ENCODE measurements around the gene SMIM12. TPM values are rescaled to one million over a fixed set of nuclear protein-coding genes. Genes with fewer than 3 reads are reported as not detected.

SMIM12 gene, protein sequence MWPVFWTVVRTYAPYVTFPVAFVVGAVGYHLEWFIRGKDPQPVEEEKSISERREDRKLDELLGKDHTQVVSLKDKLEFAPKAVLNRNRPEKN
- total RNA-seq (10 to 100 TPM; 18.0 to 25.3 (median 23.7) TPM), polyA plus RNA-seq (10 to 100 TPM; 43.2 to 63.1 (median 45.1) TPM)

DNA sequence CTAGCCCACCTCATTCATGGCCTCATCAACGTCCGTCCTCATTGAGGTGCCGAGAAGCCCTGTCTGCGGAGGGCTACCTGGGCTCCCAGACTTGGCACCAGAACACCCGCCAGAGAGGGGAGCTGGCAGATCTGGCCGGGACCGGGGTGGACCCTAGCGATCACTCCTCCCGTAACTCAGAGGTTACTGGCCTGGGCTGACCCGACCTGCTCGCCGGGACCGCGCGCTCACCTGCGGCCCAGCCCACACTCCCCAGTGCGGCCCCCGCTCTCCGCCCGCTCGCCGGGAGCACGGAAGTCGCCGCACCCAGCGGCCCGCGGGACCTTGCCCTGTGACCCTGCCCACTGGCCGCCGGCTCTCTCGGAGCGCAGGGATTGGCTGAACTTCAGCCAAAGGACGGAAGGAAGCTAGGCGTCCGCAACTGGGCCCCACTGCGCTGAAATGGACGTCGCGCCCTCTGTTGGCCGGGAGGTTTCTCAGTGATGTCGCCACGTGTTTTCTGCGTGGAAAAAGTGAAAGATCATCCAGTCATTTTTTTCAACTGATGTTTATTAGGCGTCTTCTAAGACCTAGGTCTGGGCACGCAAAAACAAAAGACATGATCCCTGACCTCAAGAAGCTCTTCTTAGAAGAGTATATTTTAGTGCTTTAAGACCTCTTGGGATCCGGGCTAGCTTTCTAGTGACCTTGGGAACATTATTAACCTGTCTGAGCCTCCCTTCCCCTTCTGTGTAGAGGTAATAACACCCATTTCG lies at the start of gene SMIM12:
Gene SMIM12 (minus strand): TSS at position 304 of the 755 bp plus-strand sequence. CDS start 3,772 bp downstream, outside the sequence.
- intact Hi-C loops (cut with DNase I): loop anchor here (5.0 to 10.0 kb wide), 2 partner anchors 435 to 1387 kb away; partner anchors contain the start of gene ZSCAN20
- H3K4me1 ChIP-seq: peaks cover 0 to 32% (median 26%) of the 10 kb centered on the region in 4 donors
- no peaks in the 10 kb centered on the region for H3K9me3 ChIP-seq
- H3K4me3 ChIP-seq: peak within 1 kb of the TSS; percentile 72 to 98 (median 90)
- peak; percentile 97 for DNase-seq
- H3K27me3 ChIP-seq: no peaks in the 10 kb centered on the region
- 1 to 2% methylated on average over 47 of the region's 47 CpGs for WGBS, 2 donors
- H3K27ac ChIP-seq: peak within 1 kb of the TSS; percentile 82 to 94 (median 88)
- TF ChIP-seq POLR2AphosphoS5 (IDR thresholded peaks at IDR 0.05) (peak; percentile 79 to 95 (median 93)), EP300 (IDR thresholded peaks at IDR 0.05) (no peak), POLR2A (IDR thresholded peaks at IDR 0.05) (peak; percentile 77 to 84)
- TF ChIP-seq, protein P1, sequence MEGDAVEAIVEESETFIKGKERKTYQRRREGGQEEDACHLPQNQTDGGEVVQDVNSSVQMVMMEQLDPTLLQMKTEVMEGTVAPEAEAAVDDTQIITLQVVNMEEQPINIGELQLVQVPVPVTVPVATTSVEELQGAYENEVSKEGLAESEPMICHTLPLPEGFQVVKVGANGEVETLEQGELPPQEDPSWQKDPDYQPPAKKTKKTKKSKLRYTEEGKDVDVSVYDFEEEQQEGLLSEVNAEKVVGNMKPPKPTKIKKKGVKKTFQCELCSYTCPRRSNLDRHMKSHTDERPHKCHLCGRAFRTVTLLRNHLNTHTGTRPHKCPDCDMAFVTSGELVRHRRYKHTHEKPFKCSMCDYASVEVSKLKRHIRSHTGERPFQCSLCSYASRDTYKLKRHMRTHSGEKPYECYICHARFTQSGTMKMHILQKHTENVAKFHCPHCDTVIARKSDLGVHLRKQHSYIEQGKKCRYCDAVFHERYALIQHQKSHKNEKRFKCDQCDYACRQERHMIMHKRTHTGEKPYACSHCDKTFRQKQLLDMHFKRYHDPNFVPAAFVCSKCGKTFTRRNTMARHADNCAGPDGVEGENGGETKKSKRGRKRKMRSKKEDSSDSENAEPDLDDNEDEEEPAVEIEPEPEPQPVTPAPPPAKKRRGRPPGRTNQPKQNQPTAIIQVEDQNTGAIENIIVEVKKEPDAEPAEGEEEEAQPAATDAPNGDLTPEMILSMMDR (IDR thresholded peaks at IDR 0.05): peak; percentile 68 to 85 (median 75)
- H3K36me3 ChIP-seq: peaks cover 0 to 13% (median 11%) of the 10 kb centered on the region in 4 donors

DNA sequence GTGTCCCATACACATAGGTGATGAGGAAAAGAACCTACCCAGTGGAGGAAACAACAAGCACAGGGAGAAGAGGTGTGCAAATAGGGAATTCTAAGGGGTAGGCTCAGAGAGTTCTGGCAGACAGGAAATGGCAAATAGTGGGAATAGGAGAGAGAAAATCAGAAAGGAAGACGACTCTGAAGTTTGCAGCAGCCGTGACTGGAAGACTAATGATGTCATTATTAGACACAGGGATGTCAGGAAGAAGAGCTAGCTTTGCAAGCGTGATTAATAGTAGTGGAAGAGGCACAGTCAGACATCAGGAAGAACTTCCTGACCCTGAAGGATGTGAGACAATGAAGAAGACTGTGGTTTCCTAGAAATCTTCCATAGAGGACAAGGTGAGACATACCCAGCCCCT lies 48.8 kb upstream of the SMIM12 start:
- Histone ChIP-seq H3K9me3 (no peaks in the 10 kb centered on the region), H3K27ac (no peak overlapping the region), H3K4me1 (no peaks in the 10 kb centered on the region), H3K4me3 (no peak overlapping the region), H3K36me3 (no peaks in the 10 kb centered on the region), H3K27me3 (no peaks in the 10 kb centered on the region)
- WGBS, 2 donors: 66 to 67% methylated on average over 3 of the region's 3 CpGs
- intact Hi-C loops (cut with DNase I): no loop called here
- no peak for TF ChIP-seq EP300 (IDR thresholded peaks at IDR 0.05)
- DNase-seq: no peak

DNA sequence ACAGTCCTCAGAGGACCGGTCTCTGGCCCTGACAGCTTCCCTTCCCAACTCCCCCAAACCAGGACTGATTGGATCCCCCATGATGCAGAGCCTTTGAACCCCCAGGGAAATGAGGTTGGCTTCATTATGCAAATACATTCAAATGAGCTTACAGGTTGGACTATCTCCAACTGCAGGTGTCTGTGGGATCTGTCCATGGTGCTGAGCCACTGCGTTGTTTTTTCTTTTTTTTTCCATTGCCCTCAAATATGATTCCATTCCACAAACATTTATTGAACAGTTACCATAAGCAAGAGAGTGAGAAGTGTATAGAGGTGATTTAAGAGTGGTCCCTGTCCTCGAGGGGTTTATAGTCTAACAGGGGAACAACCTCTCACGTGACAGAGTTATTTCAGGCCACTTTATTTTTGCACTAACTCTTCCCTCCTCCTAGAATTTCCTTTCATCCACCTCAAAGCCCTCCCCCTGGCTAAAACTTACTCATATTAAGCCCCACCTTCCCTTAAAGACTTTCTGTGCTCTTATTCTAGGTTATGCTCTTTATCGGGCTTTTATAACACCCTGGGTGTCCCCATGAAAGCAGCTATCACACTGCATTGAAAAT lies 48.0 kb upstream of the SMIM12 start:
- intact Hi-C loops (cut with DNase I): no loop called here
- Histone ChIP-seq H3K27ac (no peak overlapping the region), H3K4me1 (no peaks in the 10 kb centered on the region), H3K9me3 (no peaks in the 10 kb centered on the region), H3K4me3 (no peak overlapping the region), H3K36me3 (no peaks in the 10 kb centered on the region), H3K27me3 (no peaks in the 10 kb centered on the region)
- no peak for DNase-seq
- WGBS, 2 donors: 58 to 69% methylated on average over 5 of the region's 5 CpGs
- TF ChIP-seq, protein P1 (IDR thresholded peaks at IDR 0.05): no peak
- no peak for TF ChIP-seq POLR2A (IDR thresholded peaks at IDR 0.05)
- TF ChIP-seq EP300 (IDR thresholded peaks at IDR 0.05): no peak
- no peak for TF ChIP-seq POLR2AphosphoS5 (IDR thresholded peaks at IDR 0.05)

DNA sequence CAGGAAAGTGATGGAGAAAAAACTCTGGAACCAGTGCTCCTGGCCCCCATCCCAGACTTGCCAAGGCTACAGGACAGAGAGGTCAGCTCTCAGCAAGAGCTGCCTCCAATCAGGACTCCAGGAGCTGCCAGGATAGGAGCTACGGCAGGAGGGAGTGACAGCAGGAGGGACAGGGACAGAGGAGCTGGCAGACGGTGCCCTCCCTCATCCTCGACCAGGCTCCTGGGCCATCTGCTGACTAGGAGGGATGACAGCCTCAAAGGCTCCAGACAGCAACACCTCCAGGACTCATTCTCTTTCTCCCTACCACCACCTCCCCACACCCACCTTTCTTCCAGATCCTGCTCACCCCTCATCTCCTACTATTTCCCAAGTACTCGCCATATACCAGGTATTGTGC lies 47.2 kb upstream of the SMIM12 start:
- TF ChIP-seq, protein P1 (IDR thresholded peaks at IDR 0.05): no peak
- TF ChIP-seq POLR2AphosphoS5 (IDR thresholded peaks at IDR 0.05) (no peak), EP300 (IDR thresholded peaks at IDR 0.05) (no peak), POLR2A (IDR thresholded peaks at IDR 0.05) (no peak)
- no peaks in the 10 kb centered on the region for H3K4me1 ChIP-seq
- WGBS, 2 donors: 51 to 70% methylated on average over 4 of the region's 4 CpGs
- no peaks in the 10 kb centered on the region for H3K9me3 ChIP-seq
- no peaks in the 10 kb centered on the region for H3K36me3 ChIP-seq
- no peak overlapping the region for H3K27ac ChIP-seq
- DNase-seq: no peak
- H3K27me3 ChIP-seq: no peaks in the 10 kb centered on the region
- no peak overlapping the region for H3K4me3 ChIP-seq
- intact Hi-C loops (cut with DNase I): no loop called here

DNA sequence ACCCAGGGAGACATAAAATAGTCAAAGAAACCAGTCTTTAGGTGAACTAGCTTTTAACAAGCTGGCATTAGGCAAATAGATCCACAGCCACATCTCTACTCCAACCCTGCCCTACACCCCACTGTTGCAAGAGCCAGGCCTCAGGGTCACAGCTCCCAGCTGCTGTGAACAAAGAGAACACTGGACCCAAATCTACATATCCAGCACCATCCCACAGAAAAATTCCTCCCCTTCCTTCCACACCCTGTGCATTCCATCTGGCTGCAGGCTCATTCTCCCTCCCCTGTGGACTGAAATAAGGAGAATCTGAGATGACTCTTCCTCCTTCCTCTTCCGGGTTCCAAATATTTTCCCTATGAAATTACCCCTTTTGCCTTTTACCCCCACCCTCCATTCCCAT lies 46.7 kb upstream of the SMIM12 start:
- DNase-seq: no peak
- H3K27ac ChIP-seq: no peak overlapping the region
- H3K27me3 ChIP-seq: no peaks in the 10 kb centered on the region
- no peaks in the 10 kb centered on the region for H3K9me3 ChIP-seq
- intact Hi-C loops (cut with DNase I): no loop called here
- no peaks in the 10 kb centered on the region for H3K4me1 ChIP-seq
- no peak overlapping the region for H3K4me3 ChIP-seq
- no peaks in the 10 kb centered on the region for H3K36me3 ChIP-seq
- WGBS, 2 donors: 87 to 93% methylated on average over 1 of the region's 1 CpG
- TF ChIP-seq POLR2A (IDR thresholded peaks at IDR 0.05): no peak
- TF ChIP-seq POLR2AphosphoS5 (IDR thresholded peaks at IDR 0.05): no peak
